Muscle of leg (tissue), 11 donors: Measurements from ENCODE around the gene BTNL8. TPM values are rescaled to one million over a fixed set of nuclear protein-coding genes. Genes with fewer than 3 reads are reported as not detected.
A peak's percentile ranks its signal among the peaks of the same experiment; 100 is the strongest.
"Not testable (repeated sequence)": the region's sequence is repeated elsewhere in the genome, so short reads cannot be mapped to it uniquely, and the experiment has no call there.

ENCODE experiments used
- DNase-seq: peaks from one replicate; pipeline ENCODE4 v3.0.0; 2013
- H3K27ac ChIP-seq: one replicate; pipeline ENCODE4 v1.5.1; 2013; ENCODE audit warnings: mild to moderate bottlenecking, low read length, control low read depth
- H3K27me3 ChIP-seq: one replicate; pipeline ENCODE4 v1.6.1; 2013; ENCODE audit warnings: low read length; ENCODE audit not compliant: control insufficient read depth, insufficient read depth
- H3K36me3 ChIP-seq: one replicate; pipeline ENCODE4 v1.6.1; 2013; ENCODE audit warnings: low read length; ENCODE audit not compliant: control insufficient read depth, insufficient read depth
- H3K4me1 ChIP-seq: one replicate; pipeline ENCODE4 v1.6.1; 2013; ENCODE audit warnings: low read length; ENCODE audit not compliant: control insufficient read depth, insufficient read depth
- H3K4me3 ChIP-seq: one replicate; pipeline ENCODE4 v1.5.1; 2013; ENCODE audit warnings: low read length, control low read depth
- H3K9me3 ChIP-seq: replicated peaks from 2 replicates; pipeline ENCODE4 v1.6.1; 2013; ENCODE audit warnings: low read depth, low read length; ENCODE audit not compliant: control insufficient read depth
- WGBS: methylation state at CpG from one replicate; pipeline ENCODE4 v1.1.5; 2013; ENCODE audit warnings: missing lambda C conversion rate; ENCODE audit not compliant: insufficient coverage; 5-methylcytosine and 5-hydroxymethylcytosine counted together
- polyA plus RNA-seq, 8 donors: library from polyadenylated mRNA; unstranded; fragments of 120-200 nt; gene quantifications; one replicate each; pipeline versions ENCODE4 v1.2.1 to v1.2.3, GENCODE V29; 2013; ENCODE audit warnings: inconsistent platforms in 1 of 8, low replicate concordance in 1 of 8; ENCODE audit not compliant: insufficient read length in 8 of 8, insufficient read depth in 1 of 8
- total RNA-seq: library from RNA; stranded (reverse); fragments of 120-200 nt; gene quantifications from one replicate; pipeline ENCODE4 v1.2.4, GENCODE V29; 2013

BTNL8 gene
- total and polyA plus RNA-seq, 9 donors = 0.09 to 3.0 (median 0.12) TPM; not detected in 2

DNA sequence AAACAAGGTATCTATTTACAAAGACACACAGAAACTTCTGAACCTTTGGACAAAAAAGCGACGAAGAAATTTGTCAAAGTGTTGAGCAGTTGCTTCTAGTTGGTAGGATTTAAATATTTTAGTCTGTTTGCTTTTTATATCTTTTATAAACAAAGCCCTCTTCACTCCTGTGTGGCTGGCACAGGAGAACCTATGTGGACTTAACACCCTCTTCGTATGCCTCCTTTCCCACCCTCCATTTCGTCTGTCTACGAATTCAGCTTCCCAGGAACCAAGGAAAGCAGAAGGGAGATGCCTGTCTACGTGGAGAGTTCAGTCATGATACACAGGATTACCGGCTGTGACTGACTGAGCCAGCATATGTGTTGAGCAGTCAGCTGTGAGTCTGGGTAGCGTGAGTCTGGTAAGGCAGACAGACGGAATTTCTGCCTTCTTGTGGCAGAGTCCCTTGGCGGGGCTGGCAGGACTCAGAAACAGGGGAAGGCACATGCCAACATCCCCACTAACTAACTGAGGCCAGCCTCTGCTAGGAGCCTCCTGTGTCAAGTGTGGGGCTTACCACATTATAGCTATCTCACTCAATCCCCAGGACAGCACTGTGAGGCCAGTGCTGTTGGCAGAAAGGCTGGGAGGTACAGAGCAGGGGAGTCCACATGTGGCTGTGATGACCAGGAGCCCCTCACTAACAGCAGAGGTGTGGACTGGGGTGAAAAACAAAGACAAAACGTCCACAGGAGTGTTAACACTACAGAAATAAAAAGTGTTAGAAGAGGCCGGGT is 24.0 kb upstream of the BTNL8 start:
- H3K27me3 ChIP-seq = peaks cover 4% of the 10 kb centered on the region
- WGBS = 68% methylated on average over 7 of the region's 12 CpGs
- H3K36me3 ChIP-seq = no peaks in the 10 kb centered on the region
- H3K4me1 ChIP-seq = no peaks in the 10 kb centered on the region
- H3K4me3 ChIP-seq = no peak overlapping the region
- H3K27ac ChIP-seq = no peak overlapping the region
- no peak for DNase-seq
- no peaks in the 10 kb centered on the region for H3K9me3 ChIP-seq

DNA sequence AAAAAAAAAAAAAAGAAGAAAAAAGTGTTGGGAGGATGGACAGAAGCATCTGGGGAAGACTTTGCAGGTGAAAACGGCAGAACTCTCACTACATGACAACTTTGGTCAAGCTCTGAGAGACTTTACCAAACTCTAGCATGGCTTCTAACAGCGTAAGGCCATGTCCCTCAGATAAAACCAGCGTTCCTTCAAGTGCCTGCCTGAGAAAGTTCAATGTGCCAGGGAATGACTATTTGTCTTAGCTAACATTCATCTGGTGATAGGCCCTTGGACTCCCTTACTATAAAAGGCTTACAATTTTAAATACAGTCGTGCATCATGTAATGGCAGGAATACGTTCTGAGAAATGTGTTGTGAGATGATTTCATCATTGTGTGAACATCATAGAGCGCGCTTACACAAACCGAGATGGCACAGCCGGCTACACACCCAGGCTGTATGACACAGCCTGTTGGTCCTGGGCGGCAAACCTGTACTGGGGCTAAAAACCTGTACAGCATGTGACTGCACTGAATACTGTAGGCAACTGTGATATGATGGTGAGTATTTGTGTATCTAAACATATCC is 23.0 kb upstream of the BTNL8 start:
- no peak for DNase-seq
- Histone ChIP-seq H3K9me3 (no peaks in the 10 kb centered on the region), H3K4me1 (no peaks in the 10 kb centered on the region), H3K4me3 (no peak overlapping the region), H3K27me3 (peaks cover 2% of the 10 kb centered on the region), H3K36me3 (no peaks in the 10 kb centered on the region), H3K27ac (no peak overlapping the region)
- WGBS = 87% methylated on average over 4 of the region's 10 CpGs

DNA sequence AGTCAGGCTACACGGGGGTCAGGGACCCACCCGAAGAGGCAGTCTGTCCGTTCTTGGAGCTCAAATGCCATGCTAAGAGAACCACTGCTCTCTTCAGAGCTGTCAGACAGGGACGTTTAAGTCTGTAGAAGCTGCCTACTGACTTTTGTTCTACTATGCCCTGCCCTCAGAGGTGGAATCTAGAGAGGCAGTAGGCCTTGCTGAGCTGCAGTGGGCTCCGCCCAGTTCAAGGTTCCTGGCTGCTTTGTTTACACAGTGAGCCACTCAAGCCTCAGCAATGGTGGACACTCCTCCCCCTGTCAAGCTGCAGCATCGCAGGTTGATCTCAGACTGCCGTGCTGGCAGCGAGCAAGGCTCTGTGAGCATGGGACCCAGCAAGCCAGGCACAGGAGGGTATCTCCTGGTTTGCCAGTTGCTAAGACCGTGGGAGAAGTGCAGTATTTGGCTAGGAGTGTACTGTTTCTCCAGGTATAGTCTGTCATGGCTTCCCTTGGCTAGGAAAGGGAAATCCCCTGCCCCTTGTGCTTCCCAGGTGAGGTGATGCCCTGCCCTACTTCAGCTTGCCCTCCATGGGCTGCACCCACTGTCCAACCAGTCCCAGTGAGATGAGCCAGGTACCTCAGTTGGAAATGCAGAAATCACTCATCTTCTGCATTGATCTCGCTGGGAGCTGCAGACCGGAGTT is 13.0 kb upstream of the BTNL8 start:
- not testable (repeated sequence) for H3K27ac ChIP-seq, H3K27me3 ChIP-seq, H3K36me3 ChIP-seq, H3K9me3 ChIP-seq, H3K4me3 ChIP-seq, H3K4me1 ChIP-seq, DNase-seq
- WGBS = 71% methylated on average over 5 of the region's 11 CpGs

DNA sequence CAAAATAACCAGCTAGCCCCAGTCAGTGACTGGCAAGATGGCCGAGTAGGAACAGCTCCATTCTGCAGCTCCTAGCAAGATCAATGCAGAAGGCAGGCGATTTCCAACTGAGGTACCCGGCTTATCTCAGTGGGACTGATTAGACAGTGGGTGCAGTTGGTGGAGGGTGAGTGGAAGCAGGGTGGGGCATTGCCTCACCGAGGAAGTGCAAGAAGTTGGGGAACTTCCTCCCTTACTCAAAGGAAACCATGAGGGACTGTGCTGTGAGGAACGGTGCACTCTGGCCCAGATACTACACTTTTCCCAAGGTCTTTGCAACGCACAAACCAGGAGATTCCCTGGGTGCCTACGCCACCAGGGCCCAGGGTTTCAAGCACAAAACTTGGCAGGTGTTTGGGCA is 9.6 kb upstream of the BTNL8 start:
- WGBS = 75% methylated on average over 2 of the region's 7 CpGs
- no peaks in the 10 kb centered on the region for H3K4me1 ChIP-seq
- no peak overlapping the region for H3K4me3 ChIP-seq
- H3K9me3 ChIP-seq = no peaks in the 10 kb centered on the region
- DNase-seq = no peak
- H3K36me3 ChIP-seq = no peaks in the 10 kb centered on the region
- no peaks in the 10 kb centered on the region for H3K27me3 ChIP-seq
- no peak overlapping the region for H3K27ac ChIP-seq

DNA sequence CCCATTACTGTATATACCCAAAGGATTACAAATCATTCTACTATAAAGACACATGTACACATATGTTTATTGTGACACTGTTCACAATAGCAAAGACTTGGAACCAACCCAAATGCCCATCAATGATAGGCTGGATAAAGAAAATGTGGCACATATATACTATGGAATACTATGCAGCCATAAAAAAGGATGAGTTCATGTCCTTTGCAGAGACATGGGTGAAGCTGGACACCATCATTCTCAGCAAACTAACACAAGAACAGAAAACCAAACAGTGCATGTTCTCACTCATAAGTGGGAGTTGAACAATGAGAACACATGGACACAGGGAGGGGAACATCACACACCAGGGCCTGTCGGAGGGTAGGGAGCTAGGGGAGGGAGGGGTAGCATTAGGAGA is 3.6 kb upstream of the BTNL8 start:
- H3K27ac ChIP-seq, H3K4me1 ChIP-seq, H3K9me3 ChIP-seq, H3K36me3 ChIP-seq, H3K27me3 ChIP-seq, H3K4me3 ChIP-seq, DNase-seq: not testable (repeated sequence)
- WGBS = no CpG with 5 or more reads among the region's 1 CpG

DNA sequence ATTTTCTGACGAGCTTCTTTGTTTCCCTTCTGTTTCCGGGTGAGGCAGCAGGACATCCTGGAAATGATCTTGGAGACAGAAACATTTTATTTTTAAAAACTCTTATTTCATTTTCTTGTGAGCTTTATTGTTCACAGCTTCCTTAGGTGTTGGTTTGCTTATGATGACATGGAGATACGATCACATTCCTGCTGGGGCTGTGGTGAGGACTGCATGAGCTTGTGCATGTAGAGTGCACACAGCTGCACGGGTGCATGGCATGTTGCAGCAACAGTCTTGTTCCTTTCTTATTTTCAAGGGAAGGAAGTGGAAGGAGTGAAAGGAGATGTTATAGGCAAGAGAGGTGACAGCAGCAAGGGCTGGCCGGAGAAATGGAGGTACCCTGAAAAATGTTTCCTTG is 1.2 kb downstream of the BTNL8 start:
- H3K9me3 ChIP-seq = no peaks in the 10 kb centered on the region
- H3K27me3 ChIP-seq = no peaks in the 10 kb centered on the region
- no peak overlapping the region for H3K27ac ChIP-seq
- H3K36me3 ChIP-seq = no peaks in the 10 kb centered on the region
- H3K4me3 ChIP-seq = no peak overlapping the region
- WGBS = 81% methylated on average over 4 of the region's 5 CpGs
- H3K4me1 ChIP-seq = no peaks in the 10 kb centered on the region
- DNase-seq = no peak

DNA sequence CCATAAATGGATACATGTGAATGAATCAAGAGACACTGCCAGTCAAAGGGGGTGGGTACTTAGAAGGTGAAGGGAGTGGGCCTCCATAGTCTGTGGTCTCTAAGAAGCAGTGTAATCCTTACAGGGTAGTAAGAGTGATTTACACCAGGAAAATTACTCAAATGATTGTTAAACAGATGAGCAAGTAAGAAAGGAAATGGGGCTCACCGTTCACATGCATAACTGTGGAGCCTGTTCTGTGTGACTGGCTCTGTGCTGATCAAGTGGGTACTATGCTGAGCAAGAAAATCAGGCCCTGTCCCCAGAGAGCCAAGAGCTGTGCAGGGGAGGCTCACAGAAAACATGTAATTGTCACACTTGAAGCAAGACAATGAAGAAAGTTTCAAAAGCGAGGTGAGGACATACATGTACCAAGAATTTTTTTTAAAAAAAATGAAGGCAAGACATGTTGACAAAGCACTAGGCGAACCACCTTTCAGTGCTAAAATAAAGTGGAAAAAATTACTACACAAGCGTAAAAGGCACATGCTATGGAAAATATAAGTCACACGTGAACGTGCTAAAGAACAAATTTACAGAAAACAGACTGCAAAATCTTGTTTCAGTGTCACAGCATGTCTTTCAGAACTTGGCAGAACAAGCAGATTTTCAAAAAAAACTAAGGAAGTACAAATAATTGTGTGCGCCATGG is 2.5 kb downstream of the BTNL8 start:
- Histone ChIP-seq H3K27me3 (no peaks in the 10 kb centered on the region), H3K9me3 (no peaks in the 10 kb centered on the region), H3K4me3 (no peak overlapping the region), H3K4me1 (no peaks in the 10 kb centered on the region), H3K36me3 (no peaks in the 10 kb centered on the region), H3K27ac (no peak overlapping the region)
- WGBS = 70% methylated on average over 1 of the region's 7 CpGs
- no peak for DNase-seq

DNA sequence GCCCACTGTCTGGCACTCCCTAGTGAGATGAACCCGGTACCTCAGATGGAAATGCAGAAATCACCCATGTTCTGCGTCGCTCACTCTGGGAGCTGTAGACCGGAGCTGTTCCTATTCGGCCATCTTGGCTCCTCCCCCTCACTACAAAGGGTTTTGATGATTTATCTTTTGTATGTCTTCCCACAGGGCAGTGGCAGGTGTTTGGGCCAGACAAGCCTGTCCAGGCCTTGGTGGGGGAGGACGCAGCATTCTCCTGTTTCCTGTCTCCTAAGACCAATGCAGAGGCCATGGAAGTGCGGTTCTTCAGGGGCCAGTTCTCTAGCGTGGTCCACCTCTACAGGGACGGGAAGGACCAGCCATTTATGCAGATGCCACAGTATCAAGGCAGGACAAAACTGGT is 9.4 kb downstream of the BTNL8 start:
- Histone ChIP-seq H3K27ac (no peak overlapping the region), H3K4me1 (no peaks in the 10 kb centered on the region), H3K27me3 (peaks cover 4% of the 10 kb centered on the region), H3K9me3 (no peaks in the 10 kb centered on the region), H3K4me3 (no peak overlapping the region), H3K36me3 (no peaks in the 10 kb centered on the region)
- 88% methylated on average over 4 of the region's 9 CpGs for WGBS
- DNase-seq = no peak

DNA sequence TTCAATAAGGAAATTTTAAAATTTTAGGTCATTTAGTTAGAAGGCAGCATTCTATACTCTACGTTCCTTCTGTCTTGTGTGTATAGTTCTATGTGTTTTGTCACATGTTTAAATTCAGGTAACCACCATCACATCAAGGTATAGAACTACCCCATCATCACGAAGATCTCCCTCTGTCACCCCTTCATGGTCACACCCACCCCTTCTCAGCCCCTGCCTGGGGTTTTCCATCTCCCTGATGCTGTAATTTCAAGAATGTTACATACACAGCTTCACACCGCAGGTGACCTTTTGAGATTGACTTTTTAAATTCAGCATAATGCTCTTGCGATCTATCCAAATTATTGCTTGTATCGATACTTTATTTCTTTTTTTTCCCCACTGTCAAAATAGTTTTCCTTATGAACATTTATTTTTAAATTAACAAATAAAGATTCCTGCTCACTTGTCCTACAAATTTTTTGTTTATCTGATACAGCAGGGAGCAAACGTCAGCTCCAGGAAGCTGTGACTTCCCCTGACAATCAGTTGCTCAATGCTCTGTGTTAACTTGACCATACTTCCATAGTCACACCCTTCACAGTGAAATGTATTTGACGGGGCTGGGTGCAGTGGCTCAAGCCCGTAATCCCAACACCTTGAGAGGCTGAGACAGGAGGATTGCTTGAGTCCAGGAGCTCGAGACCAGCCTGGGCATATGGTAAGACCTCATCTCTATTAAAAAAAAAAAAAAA is 10.2 kb downstream of the BTNL8 start:
- peak; percentile 11 for DNase-seq
- H3K4me3 ChIP-seq = no peak overlapping the region
- H3K27ac ChIP-seq = no peak overlapping the region
- H3K4me1 ChIP-seq = no peaks in the 10 kb centered on the region
- WGBS = 56% methylated on average over 3 of the region's 9 CpGs
- peaks cover 4% of the 10 kb centered on the region for H3K27me3 ChIP-seq
- no peaks in the 10 kb centered on the region for H3K36me3 ChIP-seq
- no peaks in the 10 kb centered on the region for H3K9me3 ChIP-seq
